ENCODE results near the gene NSF.
"Not testable (repeated sequence)": the region's sequence is repeated elsewhere in the genome, so short reads cannot be mapped to it uniquely, and the experiment has no call there.

NSF gene

DNA sequence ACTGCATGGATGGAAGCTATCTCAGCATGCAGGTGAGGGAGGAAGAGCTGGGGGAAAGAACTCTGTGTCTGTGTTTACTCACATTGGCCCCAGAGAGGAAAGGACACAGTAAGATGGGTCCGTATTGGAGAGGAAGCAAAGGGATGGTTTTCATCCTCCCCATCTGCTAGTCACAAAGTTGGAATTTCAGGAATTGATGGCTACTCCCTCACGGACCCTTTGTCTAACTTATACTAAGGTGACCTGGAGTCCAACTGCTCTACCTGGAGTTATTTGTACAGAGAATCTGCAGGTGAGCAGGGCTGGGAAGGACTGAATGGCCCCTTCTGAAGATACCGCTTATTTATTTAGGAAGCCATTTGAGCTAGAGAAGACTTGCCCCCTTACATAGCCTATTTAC is 172.9 kb downstream of the NSF start:
- no peak for DNase-seq
- no peak overlapping the region for H3K4me3 Mint-ChIP-seq
- no peaks in the 10 kb centered on the region for H3K9me3 Mint-ChIP-seq
- no peak for ATAC-seq (replicated peaks)
- peaks cover 3% of the 10 kb centered on the region for H3K36me3 Mint-ChIP-seq (ENCODE audit: insufficient read depth)
- peak overlapping the region in 1 of 2 donors; percentile 41 for H3K27ac Mint-ChIP-seq
- H3K4me1 Mint-ChIP-seq (ENCODE audit: low read depth in 2 of 2), result no peaks in the 10 kb centered on the region
- no peaks in the 10 kb centered on the region for H3K27me3 Mint-ChIP-seq

DNA sequence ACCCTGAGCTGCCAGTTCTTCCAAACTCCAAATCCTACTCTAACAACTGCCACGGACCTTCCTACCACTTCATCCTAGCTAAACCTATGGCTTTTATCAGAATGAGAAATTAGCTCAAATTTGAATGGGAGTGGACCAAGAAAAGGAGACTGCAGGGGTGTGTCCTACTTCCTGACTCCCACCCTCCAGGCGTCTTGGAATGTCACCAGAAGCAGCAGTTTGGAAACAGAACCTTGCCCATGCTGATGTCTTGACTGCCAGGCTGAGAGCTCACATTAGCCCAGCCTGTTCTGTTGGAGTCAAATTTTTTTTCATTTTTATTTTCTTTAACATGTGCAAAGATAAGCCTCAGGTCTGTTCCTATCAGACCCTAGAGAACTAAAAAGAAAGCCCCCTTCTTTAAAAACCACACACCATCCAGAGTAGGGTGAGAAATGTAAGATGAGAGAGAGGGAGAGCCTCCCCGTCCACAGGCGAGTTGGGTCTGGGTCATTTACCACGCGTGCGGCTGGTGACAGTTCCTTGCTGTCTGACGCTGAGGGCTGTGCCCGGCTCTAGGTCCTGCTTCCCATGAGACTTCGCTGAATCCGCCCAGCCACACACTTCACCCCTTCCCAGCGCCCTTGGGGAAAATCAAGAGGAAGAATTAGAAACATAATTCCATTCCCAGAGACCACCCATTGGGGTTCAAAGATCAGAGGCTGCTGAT is 173.7 kb downstream of the NSF start:
- DNase-seq (no peak), ATAC-seq (replicated peaks) (no peak)
- Mint-ChIP-seq H3K36me3 (ENCODE audit: insufficient read depth) (peaks cover 3% of the 10 kb centered on the region), H3K27me3 (no peaks in the 10 kb centered on the region), H3K4me3 (no peak overlapping the region), H3K4me1 (ENCODE audit: low read depth in 2 of 2) (no peaks in the 10 kb centered on the region), H3K9me3 (no peaks in the 10 kb centered on the region), H3K27ac (no peak overlapping the region)

DNA sequence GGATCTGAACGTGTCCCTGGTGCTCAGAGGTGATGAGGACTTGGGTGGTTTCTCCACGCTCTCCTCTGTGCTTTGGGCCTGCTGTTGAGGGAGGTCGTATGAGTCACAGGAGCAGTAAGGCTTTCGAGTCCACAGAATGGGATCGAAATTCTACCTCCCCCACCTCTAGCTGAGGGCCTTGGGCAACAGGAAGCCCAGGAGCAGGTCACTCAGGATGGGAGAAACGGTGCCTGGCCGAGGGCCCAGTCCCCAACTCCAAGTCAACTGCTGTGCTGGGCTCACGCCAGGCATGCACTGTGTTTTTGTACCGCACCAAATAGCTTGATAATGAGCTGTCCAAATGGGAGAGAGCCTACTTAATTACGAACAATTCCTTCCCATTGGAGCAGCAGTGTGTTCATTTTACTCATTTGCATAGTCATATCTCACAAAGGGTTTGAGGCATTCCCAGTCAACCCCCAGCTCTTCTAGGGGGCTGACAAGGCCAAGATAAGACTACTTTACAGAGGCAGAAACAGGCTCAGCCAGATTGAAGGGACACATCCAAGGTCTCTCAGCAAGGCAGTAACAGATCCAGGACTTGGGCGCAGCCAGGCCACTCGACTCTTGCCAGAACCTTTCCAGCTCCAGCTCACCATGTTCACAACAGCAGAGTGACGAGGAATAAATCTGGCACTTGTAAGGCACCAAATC is 174.4 kb downstream of the NSF start:
- no peaks in the 10 kb centered on the region for H3K4me1 Mint-ChIP-seq (ENCODE audit: low read depth in 2 of 2)
- no peak overlapping the region for H3K27ac Mint-ChIP-seq
- DNase-seq (no peak), ATAC-seq (replicated peaks) (no peak)
- peaks cover 3% of the 10 kb centered on the region for H3K36me3 Mint-ChIP-seq (ENCODE audit: insufficient read depth)
- H3K4me3 Mint-ChIP-seq, result no peak overlapping the region
- H3K9me3 Mint-ChIP-seq, result no peaks in the 10 kb centered on the region
- H3K27me3 Mint-ChIP-seq, result no peaks in the 10 kb centered on the region

DNA sequence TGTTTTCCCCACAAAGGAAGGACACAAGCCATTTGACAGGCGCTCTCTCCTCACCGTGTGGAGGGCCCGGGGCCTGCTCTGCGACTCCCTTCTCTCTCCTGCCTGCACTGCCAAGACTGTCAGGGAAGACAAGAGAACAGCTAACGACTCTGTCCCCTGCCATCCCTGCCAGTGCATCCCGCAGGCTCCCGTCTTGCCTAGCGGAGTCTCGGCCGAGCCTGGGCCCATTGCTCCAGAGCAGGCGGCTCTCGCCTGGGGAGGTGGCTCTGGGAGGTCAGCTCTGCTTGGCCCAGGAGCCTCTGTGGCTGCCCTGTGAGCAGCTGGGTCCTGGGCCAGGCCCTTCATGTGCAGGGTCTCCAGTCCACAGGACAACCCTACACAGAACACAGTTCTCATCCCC is 175.0 kb downstream of the NSF start:
- no peak for DNase-seq
- Mint-ChIP-seq H3K27me3 (peaks cover 0 to 6% of the 10 kb centered on the region in 2 donors), H3K27ac (peak overlapping the region; percentile 31 to 79), H3K9me3 (no peaks in the 10 kb centered on the region), H3K4me3 (no peak overlapping the region), H3K36me3 (ENCODE audit: insufficient read depth) (peaks cover 3% of the 10 kb centered on the region), H3K4me1 (ENCODE audit: low read depth in 2 of 2) (peaks cover 0 to 3% of the 10 kb centered on the region in 2 donors)
- ATAC-seq (replicated peaks), result no peak

DNA sequence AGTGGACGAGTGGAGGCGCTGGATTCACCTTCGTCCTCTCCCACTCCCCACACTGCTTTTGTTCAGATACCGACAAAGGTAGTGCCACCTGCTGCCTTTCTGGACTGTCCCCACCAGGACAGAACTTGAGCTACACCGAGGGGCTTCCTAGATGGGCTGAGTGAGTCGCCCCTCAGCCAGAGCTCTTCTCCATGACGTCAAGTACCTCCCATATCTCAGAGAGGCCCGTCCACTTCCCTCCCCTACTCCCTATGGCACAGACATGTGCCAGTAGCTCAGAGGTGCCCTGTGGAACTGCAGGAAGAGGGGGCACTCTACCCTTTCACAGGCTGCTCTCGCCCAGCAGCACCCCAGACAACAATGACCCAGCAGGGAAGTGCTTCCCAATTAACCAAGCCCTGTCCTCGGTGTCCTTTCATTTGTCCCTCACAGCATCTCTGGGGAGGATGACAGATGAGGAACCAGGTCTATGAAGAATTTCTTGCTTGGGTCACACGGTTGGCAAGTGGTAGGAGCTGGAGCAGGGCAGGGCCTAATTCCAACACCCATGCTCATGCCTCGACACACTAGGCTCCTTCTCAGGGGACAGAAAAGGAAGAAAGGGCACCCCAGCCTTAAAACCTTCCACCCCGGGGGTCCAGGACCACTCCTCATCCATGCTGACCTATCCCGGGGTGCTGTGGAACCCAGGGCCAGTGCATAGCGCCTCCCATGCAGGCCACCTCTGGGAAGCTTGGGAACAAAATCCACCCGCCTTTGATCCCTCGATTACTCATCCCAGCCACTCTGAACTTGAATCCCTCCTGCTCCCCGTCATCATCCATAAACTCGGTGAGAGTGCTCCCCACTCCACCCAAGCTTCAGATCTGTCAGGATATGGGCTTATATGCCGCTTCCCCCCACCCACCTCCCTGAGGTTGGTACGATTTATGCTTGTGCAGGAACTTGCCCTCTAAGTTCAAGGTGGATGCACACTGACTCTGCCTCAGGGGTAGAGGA is 176.3 kb downstream of the NSF start:
- Mint-ChIP-seq H3K27ac (no peak overlapping the region), H3K9me3 (no peaks in the 10 kb centered on the region), H3K36me3 (ENCODE audit: insufficient read depth) (peaks cover under 1% of the 10 kb centered on the region), H3K4me1 (ENCODE audit: low read depth in 2 of 2) (peaks cover 0 to 7% of the 10 kb centered on the region in 2 donors), H3K27me3 (peaks cover 0 to 11% of the 10 kb centered on the region in 2 donors), H3K4me3 (no peak overlapping the region)
- DNase-seq, result no peak
- no peak for ATAC-seq (replicated peaks)

DNA sequence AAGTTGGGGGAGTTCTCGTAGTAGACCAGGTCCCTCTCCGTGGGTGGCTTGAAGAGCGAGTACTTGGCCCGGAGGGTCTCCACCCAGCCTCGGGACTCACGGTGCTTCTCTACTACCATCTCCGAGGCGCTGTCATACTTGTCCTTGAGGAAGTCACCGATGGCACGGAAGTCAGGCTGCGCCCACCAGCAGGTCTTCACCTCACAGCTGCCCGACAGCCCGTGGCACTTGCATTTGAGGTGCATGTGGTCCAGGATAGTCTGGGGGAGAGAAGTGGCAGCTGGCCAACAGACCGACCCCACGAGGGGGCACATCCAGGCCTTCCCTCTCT is 178.0 kb downstream of the NSF start:
- ATAC-seq (replicated peaks), result no peak
- DNase-seq, result no peak
- peaks cover 9 to 25% of the 10 kb centered on the region in 2 donors for H3K27me3 Mint-ChIP-seq
- no peak overlapping the region for H3K27ac Mint-ChIP-seq
- H3K36me3 Mint-ChIP-seq (ENCODE audit: insufficient read depth), result no peaks in the 10 kb centered on the region
- H3K4me3 Mint-ChIP-seq, result no peak overlapping the region
- H3K4me1 Mint-ChIP-seq (ENCODE audit: low read depth in 2 of 2), result peaks cover 5 to 17% of the 10 kb centered on the region in 2 donors
- no peaks in the 10 kb centered on the region for H3K9me3 Mint-ChIP-seq

DNA sequence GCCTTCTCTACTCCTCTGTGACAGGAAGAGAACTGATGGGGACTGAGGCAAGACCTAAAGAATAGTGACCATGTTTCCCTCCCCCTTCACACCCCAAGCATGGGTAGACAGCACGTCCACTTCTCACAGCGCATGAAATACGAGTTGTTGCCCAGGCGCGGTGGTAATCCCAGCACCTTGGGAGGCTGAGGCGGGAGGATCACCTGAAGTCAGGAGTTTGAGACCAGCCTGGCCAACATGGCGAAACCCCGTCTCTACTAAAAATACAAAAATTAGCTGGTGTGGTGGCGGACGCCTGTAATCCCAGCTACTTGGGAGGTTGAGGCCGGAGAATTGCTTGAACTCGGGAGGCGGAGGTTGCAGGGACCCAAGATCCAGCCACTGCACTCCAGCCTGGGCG is 178.4 kb downstream of the NSF start:
- H3K4me3 Mint-ChIP-seq, result peak overlapping the region in 1 of 2 donors; percentile 75
- H3K4me1 Mint-ChIP-seq (ENCODE audit: low read depth in 2 of 2), result peaks cover 5 to 17% of the 10 kb centered on the region in 2 donors
- peaks cover 13 to 29% of the 10 kb centered on the region in 2 donors for H3K27me3 Mint-ChIP-seq
- not testable (repeated sequence) for H3K36me3 Mint-ChIP-seq (ENCODE audit: insufficient read depth); H3K9me3 Mint-ChIP-seq; H3K27ac Mint-ChIP-seq; ATAC-seq (replicated peaks); DNase-seq

DNA sequence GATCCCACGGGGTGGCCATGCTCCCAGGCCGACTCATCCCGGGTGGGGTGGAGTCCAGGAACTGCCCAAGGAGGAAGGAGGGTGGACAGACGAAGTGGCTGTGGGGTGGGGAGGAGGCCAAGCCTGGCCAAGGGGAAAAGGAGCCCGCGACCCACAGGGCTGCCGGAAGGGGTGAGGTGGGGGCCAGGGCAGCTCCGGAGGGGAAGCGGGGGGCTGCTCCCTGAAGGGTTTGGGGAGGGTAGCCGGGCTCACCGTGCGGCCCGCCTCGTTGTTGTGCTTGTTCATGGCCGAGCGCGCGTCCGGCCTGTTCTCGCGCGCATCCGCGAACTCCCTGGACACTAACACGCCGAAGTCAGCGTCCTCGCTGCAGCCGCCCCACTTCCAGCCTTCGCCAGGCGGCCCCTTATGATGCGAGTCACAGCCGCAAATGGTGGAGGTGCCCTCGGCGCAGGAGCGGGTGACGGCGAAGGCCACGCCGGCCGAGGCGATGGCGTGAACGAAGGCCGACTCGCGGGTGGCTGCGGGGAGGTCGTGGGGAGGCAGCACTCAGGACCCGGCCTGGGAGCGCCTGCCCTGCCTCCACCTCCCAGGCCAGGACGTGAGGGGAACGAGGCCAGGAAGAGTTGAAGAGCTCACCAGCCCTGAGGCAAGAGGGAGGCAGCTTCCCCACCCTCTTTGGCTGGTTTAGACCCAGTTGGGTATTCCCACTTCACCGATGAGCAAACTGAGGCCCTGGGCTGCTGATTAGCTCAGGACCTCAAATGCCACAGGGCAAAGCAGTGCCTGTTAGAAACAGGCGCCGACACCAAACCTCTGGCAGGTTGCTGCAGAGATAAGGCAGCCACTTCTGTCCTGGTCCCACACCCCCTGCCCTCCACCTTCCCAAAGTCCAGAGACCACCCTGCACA is 179.3 kb downstream of the NSF start:
- Mint-ChIP-seq H3K36me3 (ENCODE audit: insufficient read depth) (no peaks in the 10 kb centered on the region), H3K27ac (no peak overlapping the region), H3K27me3 (peaks cover 19 to 37% of the 10 kb centered on the region in 2 donors), H3K4me1 (ENCODE audit: low read depth in 2 of 2) (peaks cover 5 to 17% of the 10 kb centered on the region in 2 donors), H3K4me3 (peak overlapping the region; percentile 64 to 75), H3K9me3 (no peaks in the 10 kb centered on the region)
- DNase-seq (no peak), ATAC-seq (replicated peaks) (no peak)

DNA sequence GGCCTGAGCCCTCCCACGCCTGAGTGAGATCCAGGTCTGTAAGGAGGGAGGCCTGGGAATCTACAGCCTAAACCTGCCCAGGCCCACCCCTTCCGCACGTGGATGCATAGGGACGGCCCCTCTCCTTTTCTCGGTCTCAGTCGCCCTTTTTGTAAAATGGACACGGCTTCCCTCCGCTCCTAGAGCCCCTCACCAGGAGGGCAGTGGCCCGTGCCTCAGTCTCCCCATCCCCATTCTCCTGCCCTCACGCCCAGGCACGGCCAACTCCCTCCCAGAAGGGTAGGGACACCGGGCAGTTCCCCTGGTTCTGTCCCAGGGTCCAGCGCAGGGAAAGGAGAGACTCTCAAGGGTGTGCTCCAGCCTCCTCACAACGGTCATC is 180.0 kb downstream of the NSF start:
- Mint-ChIP-seq H3K4me1 (ENCODE audit: low read depth in 2 of 2) (peaks cover 5 to 17% of the 10 kb centered on the region in 2 donors), H3K9me3 (no peaks in the 10 kb centered on the region), H3K27me3 (peaks cover 20 to 40% of the 10 kb centered on the region in 2 donors), H3K27ac (no peak overlapping the region), H3K4me3 (peak overlapping the region; percentile 64 to 75), H3K36me3 (ENCODE audit: insufficient read depth) (no peaks in the 10 kb centered on the region)
- no peak for ATAC-seq (replicated peaks)
- DNase-seq, result no peak

DNA sequence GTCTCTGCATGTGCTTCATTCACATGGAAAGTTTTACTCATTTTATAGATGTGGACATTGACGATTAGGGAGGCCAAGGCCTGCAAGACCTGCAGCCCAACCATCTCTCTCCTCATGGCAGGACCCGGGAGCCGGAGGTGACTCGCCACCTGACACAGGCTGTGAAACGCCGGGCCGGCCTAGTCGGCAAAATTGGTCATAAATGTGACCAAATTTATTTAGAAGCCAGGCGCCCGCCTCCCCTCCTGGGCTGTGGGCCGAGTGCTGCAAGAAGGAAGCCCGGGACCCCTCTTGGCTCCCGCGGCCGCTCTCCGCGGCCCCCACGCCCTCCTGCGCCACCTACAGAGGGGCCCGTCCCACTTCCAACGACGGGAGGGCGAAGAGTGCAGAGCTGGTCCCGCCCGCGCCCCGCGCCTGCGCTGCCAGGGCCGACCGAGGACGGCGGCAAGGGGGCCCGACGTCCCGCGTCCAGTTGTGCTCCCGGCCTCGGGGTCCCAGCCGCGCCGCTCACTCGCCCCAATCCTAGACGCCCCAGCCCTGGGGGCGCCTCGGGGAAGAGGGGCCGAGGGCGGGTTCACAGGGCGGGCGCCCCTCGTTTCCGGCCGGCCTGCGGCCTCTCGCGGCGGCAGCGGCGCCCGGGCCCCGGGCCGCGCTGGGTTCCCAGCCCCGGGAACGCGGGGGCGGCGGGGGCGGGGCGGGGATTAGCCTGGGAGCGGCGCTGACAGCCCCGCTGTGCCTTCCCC is 180.5 kb downstream of the NSF start:
- no peaks in the 10 kb centered on the region for H3K9me3 Mint-ChIP-seq
- H3K36me3 Mint-ChIP-seq (ENCODE audit: insufficient read depth), result no peaks in the 10 kb centered on the region
- peaks cover 5 to 17% of the 10 kb centered on the region in 2 donors for H3K4me1 Mint-ChIP-seq (ENCODE audit: low read depth in 2 of 2)
- no peak overlapping the region for H3K27ac Mint-ChIP-seq
- no peak for DNase-seq
- H3K4me3 Mint-ChIP-seq, result peak overlapping the region; percentile 64 to 75
- peaks cover 20 to 41% of the 10 kb centered on the region in 2 donors for H3K27me3 Mint-ChIP-seq
- ATAC-seq (replicated peaks), result peak; percentile 64

DNA sequence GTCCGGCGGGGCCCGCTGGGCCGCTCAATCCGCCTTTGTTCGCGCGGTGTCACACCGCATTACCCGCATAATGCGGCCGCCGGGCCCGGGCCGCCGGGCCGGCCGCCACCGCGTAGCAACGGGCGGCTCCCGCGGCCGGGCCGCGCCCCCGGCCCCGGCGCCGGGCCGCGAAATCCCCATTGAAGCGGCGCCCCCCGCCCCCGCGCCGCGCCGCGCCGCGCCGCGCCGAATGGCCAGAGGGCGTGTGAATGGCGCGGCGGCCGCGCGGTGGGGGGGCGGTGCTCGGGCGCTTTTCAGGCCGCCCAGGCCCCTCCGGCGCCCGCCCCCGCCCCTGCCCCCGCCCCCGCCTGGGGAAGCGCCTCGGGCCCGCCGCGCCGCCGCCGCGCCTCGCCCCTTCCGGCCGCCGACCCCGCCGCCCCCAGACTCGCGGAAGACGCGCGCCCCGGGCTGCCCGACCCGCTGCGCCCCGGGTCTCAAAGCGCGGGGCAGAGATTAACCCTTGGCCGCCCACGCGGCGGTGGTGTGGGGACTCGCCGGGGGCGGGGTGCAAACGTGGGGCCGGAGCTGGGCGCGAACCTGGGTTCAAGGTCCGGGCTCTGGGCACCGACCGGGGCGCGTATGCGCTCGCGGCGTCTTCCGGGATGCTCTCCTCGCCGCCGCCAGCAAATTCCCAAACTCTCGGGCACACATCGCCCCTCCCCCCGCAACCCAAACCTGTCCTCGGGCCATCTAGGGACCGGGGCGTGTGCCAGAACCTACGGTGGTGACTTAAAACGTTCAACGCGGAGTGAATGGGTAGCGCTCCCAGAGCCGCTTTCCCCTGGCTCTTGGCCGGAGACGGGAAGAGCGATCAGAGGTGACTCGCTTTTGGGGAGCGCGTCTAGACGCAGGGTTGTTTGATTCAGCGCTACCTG is 181.3 kb downstream of the NSF start:
- Mint-ChIP-seq H3K4me3 (peak overlapping the region; percentile 70 to 76), H3K27me3 (peaks cover 23 to 50% of the 10 kb centered on the region in 2 donors), H3K9me3 (no peaks in the 10 kb centered on the region), H3K4me1 (ENCODE audit: low read depth in 2 of 2) (peaks cover 5 to 17% of the 10 kb centered on the region in 2 donors), H3K27ac (no peak overlapping the region), H3K36me3 (ENCODE audit: insufficient read depth) (no peaks in the 10 kb centered on the region)
- DNase-seq (no peak), ATAC-seq (replicated peaks) (peak; percentile 53)

Measured in effector memory CD8-positive, alpha-beta T cell (primary cell).